Fibroblast of skin of left biceps (primary cell): ENCODE results near the gene LRRC4C.

Source experiments
- DNase-seq, 2 experiments: peaks; one replicate each; pipeline ENCODE4 v3.0.0-alpha.2; 2013; ENCODE audit warnings: low read depth in 2 of 2

The LRRC4C gene

GRCh38 chr11:41459465-41460401 is at the start of gene LRRC4C:
LRRC4C (minus strand) TSS chr11:41459652.
- no peak for DNase-seq

- no peak for DNase-seq
These were observed 48.7 kb upstream of the LRRC4C start for GRCh38 chr11:41508121-41508520.

DNA sequence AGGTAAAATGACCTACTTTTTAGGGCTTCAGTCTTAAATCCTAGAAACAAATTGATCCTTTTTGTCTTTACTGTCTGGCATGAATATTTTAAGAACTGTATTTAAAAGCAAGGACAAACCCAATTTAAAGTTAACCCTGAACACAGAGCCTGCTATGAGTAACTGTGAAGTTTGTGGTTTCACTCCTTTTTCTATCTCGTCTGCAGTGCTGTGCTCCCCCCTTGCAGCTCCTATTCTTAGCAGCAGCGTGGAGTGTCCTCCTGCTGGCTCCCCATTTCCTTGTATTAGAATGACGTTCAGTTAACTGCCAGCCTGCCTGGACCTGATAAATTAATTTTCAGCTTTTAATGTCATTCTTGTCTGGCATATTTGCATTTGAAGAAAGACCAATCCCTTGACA is 40.0 kb upstream of the LRRC4C start:
- DNase-seq = no peak

GRCh38 chr11:41498726-41499125 is 39.3 kb upstream of the LRRC4C start:
- DNase-seq = no peak

- peak in 1 of 2 experiments; percentile 15 for DNase-seq
These were observed 38.5 kb upstream of the LRRC4C start for GRCh38 chr11:41497974-41498373.

- DNase-seq = no peak
These were observed 35.3 kb upstream of the LRRC4C start for GRCh38 chr11:41494716-41495115.

DNA sequence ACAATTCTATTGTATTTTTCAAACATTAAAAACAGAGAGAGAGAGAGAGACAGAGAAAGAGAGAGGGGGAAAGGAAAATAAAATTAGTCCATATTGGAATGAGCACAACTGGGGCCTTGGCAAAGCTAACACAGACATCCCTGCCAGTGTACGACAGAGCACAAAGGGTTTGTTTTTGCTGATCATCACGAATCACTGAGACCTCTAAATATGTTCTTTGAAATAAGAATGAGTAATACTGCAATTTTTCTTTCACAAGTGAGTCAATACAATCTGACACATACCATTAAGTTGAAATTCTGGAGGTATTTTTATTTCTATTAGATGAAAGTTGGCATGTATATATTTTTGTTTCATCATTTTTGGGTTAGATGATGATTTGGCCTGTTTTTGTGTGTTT is 27.0 kb upstream of the LRRC4C start:
- peak in 1 of 2 experiments; percentile 29 for DNase-seq

- DNase-seq = no peak
These were observed 24.5 kb upstream of the LRRC4C start for GRCh38 chr11:41483956-41484355.

- no peak for DNase-seq
These were observed 19.7 kb upstream of the LRRC4C start for GRCh38 chr11:41479179-41479578.

GRCh38 chr11:41461057-41461681 is 1.7 kb upstream of the LRRC4C start:
- no peak for DNase-seq

- no peak for DNase-seq
These were observed 811 bp downstream of the LRRC4C start for GRCh38 chr11:41458641-41459040.

GRCh38 chr11:41458154-41458553 is 1.3 kb downstream of the LRRC4C start:
- DNase-seq = no peak

DNA sequence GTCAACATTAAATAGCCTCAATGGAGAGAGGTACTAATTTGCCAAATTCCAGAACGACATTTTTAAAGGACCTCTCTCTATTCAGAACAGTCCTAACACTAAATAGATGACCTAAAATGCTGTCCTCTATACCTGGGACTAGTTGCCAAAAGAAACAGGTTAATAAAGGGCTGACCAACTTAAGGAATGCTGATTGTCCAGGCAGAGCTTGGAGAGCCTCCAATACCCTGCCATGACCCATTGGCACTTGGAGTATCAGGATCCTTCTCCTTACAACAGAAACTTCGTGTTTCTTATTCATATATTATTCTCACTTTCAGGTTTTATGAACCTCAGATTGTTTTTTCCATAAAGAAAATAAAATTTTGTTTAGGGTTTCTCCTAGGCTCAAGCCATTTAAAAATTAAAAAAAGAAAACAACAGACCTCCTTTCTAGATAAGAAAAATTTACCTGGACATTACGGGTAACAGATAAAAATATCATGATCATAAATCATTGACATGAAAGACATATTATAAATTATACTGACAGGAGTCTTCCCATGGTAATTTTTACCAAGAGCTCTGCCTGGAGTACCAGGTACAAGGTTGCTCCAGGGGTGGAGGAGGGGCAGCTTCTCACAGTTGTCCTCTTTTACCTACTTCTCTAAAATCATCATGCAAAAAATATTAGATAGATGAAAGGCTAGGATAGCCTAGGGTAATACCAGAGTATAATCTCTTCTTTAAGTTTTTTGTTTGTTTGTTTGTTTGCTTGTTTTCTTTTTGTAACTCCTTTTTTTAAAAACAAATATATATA is 2.0 kb downstream of the LRRC4C start:
- DNase-seq = no peak

GRCh38 chr11:41456269-41456668 is 3.2 kb downstream of the LRRC4C start:
- DNase-seq = no peak

- no peak for DNase-seq
These were observed 8.4 kb downstream of the LRRC4C start for GRCh38 chr11:41451011-41451410.

DNA sequence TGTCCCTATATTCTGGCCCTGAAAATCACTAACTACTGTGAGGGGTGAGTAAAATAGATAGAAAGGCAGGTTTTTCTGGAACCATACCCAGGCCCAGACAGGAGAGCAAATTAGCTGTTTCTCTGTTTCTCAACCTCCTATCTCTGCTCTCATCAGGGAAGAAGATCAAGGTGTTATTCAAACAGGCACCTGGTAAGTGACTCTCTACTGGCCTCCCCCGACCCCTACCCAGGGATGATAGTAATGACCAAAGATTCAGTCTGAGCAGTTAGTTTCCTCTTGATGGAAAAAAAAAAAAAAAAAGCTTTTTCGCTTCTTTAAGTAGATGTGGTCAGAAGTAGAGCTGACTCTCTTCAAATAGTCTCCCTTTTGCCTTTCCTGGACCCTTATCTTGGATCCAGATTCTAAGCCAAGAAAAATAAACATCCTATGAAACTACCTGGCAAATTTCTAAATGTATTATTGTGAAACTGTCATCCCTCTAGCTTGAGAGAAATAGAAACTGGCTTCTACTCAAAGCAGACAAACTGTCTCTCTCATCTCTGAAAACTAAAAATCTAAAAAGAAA is 9.9 kb downstream of the LRRC4C start:
- DNase-seq = no peak

GRCh38 chr11:41446566-41446965 is 12.9 kb downstream of the LRRC4C start:
- DNase-seq = peak; percentile 52 to 58

GRCh38 chr11:41446107-41446506 is 13.3 kb downstream of the LRRC4C start:
- no peak for DNase-seq

DNA sequence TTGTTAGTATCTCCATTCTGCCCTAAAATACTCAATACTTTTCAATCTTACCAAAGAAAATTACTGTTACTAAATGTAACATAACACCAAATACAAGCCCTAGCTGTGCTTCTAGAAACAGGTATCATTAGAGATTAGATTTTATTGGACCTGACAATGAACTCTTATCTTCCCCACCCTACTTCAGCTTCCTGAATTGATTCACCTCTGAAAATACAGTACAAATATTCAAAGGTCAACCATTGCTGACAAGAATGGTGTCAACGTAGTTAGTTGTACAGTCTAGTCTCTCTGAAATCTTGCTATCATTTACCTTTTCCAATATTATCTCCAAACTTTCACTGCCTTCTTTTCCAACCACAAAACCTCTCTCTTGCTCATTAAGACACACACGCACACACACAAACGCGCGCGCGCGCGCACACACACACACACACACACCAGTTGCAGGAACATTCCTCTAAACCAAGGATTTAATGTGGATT is 22.4 kb downstream of the LRRC4C start:
- no peak for DNase-seq

GRCh38 chr11:41435531-41435930 is 23.9 kb downstream of the LRRC4C start:
- no peak for DNase-seq

DNA sequence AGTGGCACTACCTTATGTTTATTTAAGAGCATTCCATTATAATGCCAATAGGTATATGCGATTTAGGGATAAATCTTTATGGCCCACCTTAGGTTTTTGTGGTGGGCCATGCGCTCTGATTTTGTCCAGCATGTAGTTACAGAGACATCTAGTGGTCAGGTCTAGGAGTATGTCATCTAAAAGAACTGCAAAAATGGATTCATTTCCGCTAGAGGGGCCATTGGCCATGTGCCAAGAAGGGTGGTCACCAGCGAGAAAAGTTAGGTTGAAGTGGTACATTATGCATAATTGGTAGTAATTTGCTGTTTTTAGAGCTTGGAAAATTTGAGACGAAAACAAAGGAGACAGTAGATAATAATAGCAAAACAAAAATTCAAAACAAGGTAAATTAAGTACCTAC is 27.7 kb downstream of the LRRC4C start:
- DNase-seq = no peak

DNA sequence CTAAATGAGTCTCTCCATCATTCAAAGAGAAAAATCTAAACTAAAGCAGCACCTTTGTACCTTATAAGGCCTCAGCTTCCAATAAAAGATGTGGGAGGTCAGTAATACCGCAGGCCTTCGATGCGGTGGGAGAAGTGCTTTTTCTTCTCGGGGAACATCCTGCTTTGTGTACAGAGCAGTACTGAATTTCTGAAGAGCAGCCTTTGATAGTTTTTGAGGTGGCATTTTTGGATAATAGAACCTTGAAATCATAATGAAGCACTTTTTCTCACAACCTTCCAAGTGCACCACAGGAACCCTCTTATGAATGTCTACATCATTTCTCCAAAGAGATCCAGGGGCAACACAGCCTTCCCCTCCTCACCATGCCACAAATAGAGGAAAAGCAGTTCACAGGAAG is 39.6 kb downstream of the LRRC4C start:
- no peak for DNase-seq
